IMR-90 (cell line): Measurements from ENCODE around the gene NR2F2. TPM values are rescaled to one million over a fixed set of nuclear protein-coding genes. Genes with fewer than 3 reads are reported as not detected.

ENCODE experiments used
- ATAC-seq: fragments of 200-7000 bp; cut with Tn5 transposase; 2 replicates; pipeline ENCODE4 v1.9.1; 2020; ENCODE audit warnings: low read depth, mild to moderate bottlenecking, moderate library complexity
- BruUV-seq: library from RNA; stranded (reverse); fragments of 400-500 nt; replicated peaks from 2 replicates; lab custom pipeline; 2021; lab: Mats Ljungman, UMichigan
- CTCF ChIA-PET: fragments of 300-600 bp; formaldehyde crosslinking; extraction: SDS; loops from one replicate; lab custom pipeline; 2021; ENCODE audit warnings: antibody characterized with exemption; lab: Yijun Ruan, JAX
- POLR2A ChIA-PET: fragments of 300-600 bp; sonication (Branson Sonifier 250); formaldehyde crosslinking; loops from one replicate; lab custom pipeline; 2022; ENCODE audit warnings: antibody characterized with exemption; ENCODE audit not compliant: unreplicated experiment; lab: Charles Lee
- DNase-seq: peaks from one replicate; pipeline ENCODE4 v3.0.0; 2013
- H2AFZ ChIP-seq: replicated peaks from 2 replicates; pipeline ENCODE3; 2013; ENCODE audit warnings: low read length, mild to moderate bottlenecking; ENCODE audit not compliant: poor library complexity
- H2AK5ac ChIP-seq: 2 replicates; pipeline ENCODE4 v1.6.1; 2013; ENCODE audit warnings: low read depth, low read length, inconsistent platforms
- H2AK9ac ChIP-seq: replicated peaks from 2 replicates; pipeline ENCODE3; 2013; ENCODE audit warnings: mild to moderate bottlenecking, low read depth, low read length, moderate library complexity; ENCODE audit not compliant: poor library complexity
- H2BK120ac ChIP-seq: 2 replicates; pipeline ENCODE4 v1.6.1; 2013; ENCODE audit warnings: low read depth, low read length, inconsistent platforms
- H2BK15ac ChIP-seq: 3 replicates; pipeline ENCODE4 v1.6.1; 2013; ENCODE audit warnings: low read depth, low read length, inconsistent platforms
- H2BK20ac ChIP-seq: 2 replicates; pipeline ENCODE4 v1.6.1; 2013; ENCODE audit warnings: low read depth, mild to moderate bottlenecking, inconsistent platforms, low read length, moderate library complexity
- H2BK5ac ChIP-seq: 2 replicates; pipeline ENCODE4 v1.6.1; 2013; ENCODE audit warnings: mild to moderate bottlenecking, low read depth, low read length, inconsistent platforms; ENCODE audit not compliant: poor library complexity, severe bottlenecking
- H3K14ac ChIP-seq: replicated peaks from 2 replicates; pipeline ENCODE4 v1.6.1; 2013; ENCODE audit warnings: low read depth, low read length, inconsistent platforms
- H3K18ac ChIP-seq: 2 replicates; pipeline ENCODE4 v1.6.1; 2013; ENCODE audit warnings: low read depth, low read length, control low read depth
- H3K23ac ChIP-seq: 2 replicates; pipeline ENCODE4 v1.6.1; 2013; ENCODE audit warnings: low read depth, low read length, inconsistent platforms
- H3K27ac ChIP-seq: 2 replicates; pipeline ENCODE4 v1.5.1; 2013; ENCODE audit warnings: mild to moderate bottlenecking, control low read depth, low read length; ENCODE audit not compliant: insufficient read depth
- H3K27me3 ChIP-seq: 2 replicates; pipeline ENCODE4 v1.6.1; 2013; ENCODE audit warnings: low read length; ENCODE audit not compliant: control insufficient read depth, insufficient read depth
- H3K36me3 ChIP-seq: 2 replicates; pipeline ENCODE4 v1.6.1; 2013; ENCODE audit warnings: low read length, mixed read lengths; ENCODE audit not compliant: control insufficient read depth, insufficient read depth
- H3K4ac ChIP-seq: 2 replicates; pipeline ENCODE4 v1.6.1; 2013; ENCODE audit warnings: low read depth, low read length, inconsistent platforms
- H3K4me1 ChIP-seq: 2 replicates; pipeline ENCODE4 v1.6.1; 2013; ENCODE audit warnings: low read length, mixed read lengths; ENCODE audit not compliant: control insufficient read depth, insufficient read depth
- H3K4me2 ChIP-seq: 2 replicates; pipeline ENCODE4 v1.6.1; 2013; ENCODE audit warnings: low read depth, mild to moderate bottlenecking, control low read depth, low read length, moderate library complexity
- H3K4me3 ChIP-seq: 2 replicates; pipeline ENCODE4 v1.5.1; 2013; ENCODE audit warnings: low read depth, mild to moderate bottlenecking, control low read depth, low read length, moderate library complexity; ENCODE audit not compliant: insufficient read depth
- H3K56ac ChIP-seq: 2 replicates; pipeline ENCODE4 v1.6.1; 2013; ENCODE audit warnings: low read length, inconsistent platforms; ENCODE audit not compliant: insufficient read depth; ENCODE audit errors: extremely low read depth
- H3K79me1 ChIP-seq, 2 experiments: 2 replicates each; pipeline ENCODE4 v1.6.1; 2013; ENCODE audit warnings: low read length in 2 of 2, inconsistent platforms in 1 of 2, low read depth in 1 of 2
- H3K9ac ChIP-seq: 2 replicates; pipeline ENCODE4 v1.6.1; 2013; ENCODE audit warnings: low read depth, low read length, control low read depth
- H3K9me1 ChIP-seq: 2 replicates; pipeline ENCODE4 v1.6.1; 2013; ENCODE audit warnings: low read length, inconsistent platforms; ENCODE audit not compliant: insufficient read depth
- H3K9me3 ChIP-seq: 2 replicates; pipeline ENCODE4 v1.6.1; 2013; ENCODE audit warnings: low read length; ENCODE audit not compliant: control insufficient read depth, insufficient read depth
- H4K20me1 ChIP-seq: 2 replicates; pipeline ENCODE4 v1.6.1; 2013; ENCODE audit warnings: low read length, inconsistent platforms; ENCODE audit not compliant: insufficient read depth
- H4K5ac ChIP-seq: 2 replicates; pipeline ENCODE4 v1.6.1; 2013; ENCODE audit warnings: mild to moderate bottlenecking, low read depth, low read length, control low read depth
- H4K8ac ChIP-seq, 2 experiments: 2 replicates each; pipeline ENCODE4 v1.6.1; 2013; ENCODE audit warnings: low read depth in 2 of 2, low read length in 2 of 2, control low read depth in 1 of 2, inconsistent platforms in 1 of 2
- H4K91ac ChIP-seq: 2 replicates; pipeline ENCODE4 v1.6.1; 2013; ENCODE audit warnings: low read depth, low read length, inconsistent platforms; ENCODE audit not compliant: insufficient read depth
- BHLHE40 ChIP-seq: fragments of 150-350 bp; IDR thresholded peaks from 2 replicates; pipeline ENCODE4 v1.6.1; 2016; ENCODE audit warnings: mild to moderate bottlenecking, low read depth, low read length
- CEBPB ChIP-seq: IDR thresholded peaks from 2 replicates; pipeline ENCODE4 v1.6.1; 2012; ENCODE audit warnings: low read depth, low read length, improper control_type of control experiment
- CHD1 ChIP-seq: IDR thresholded peaks from 2 replicates; pipeline ENCODE4 v1.6.1; 2012; ENCODE audit warnings: low read depth, low read length, improper control_type of control experiment
- CTCF ChIP-seq: conservative IDR thresholded peaks from 2 replicates; pipeline ENCODE4 v1.5.1; 2012; ENCODE audit warnings: mild to moderate bottlenecking, low read depth, low read length, improper control_type of control experiment
- FOS ChIP-seq: fragments of 150-350 bp; IDR thresholded peaks from 2 replicates; pipeline ENCODE4 v1.6.1; 2016; ENCODE audit warnings: low read depth, low read length
- MAFK ChIP-seq: IDR thresholded peaks from 2 replicates; pipeline ENCODE4 v1.6.1; 2012; ENCODE audit warnings: low read depth, low read length, improper control_type of control experiment
- RAD21 ChIP-seq: IDR thresholded peaks from 2 replicates; pipeline ENCODE4 v1.6.1; 2012; ENCODE audit warnings: low read length, improper control_type of control experiment
- RFX5 ChIP-seq: IDR thresholded peaks from 2 replicates; pipeline ENCODE4 v1.8.0; 2012; ENCODE audit warnings: low read depth, mild to moderate bottlenecking, low read length, moderate library complexity
- SMC3 ChIP-seq: fragments of 150-350 bp; IDR thresholded peaks from 2 replicates; pipeline ENCODE4 v1.6.1; 2016; ENCODE audit warnings: low read depth, mild to moderate bottlenecking, antibody characterized with exemption, low read length, moderate library complexity
- dilution Hi-C: fragments of 300-500 bp; cut with HindIII; formaldehyde crosslinking; loops from one replicate; pipeline ENCODE4 v1.14.3; 2018; ENCODE audit warnings: low sequenced_read_pairs; ENCODE audit not compliant: unreplicated experiment
- in situ Hi-C: fragments of 300-500 bp; cut with MboI; formaldehyde crosslinking; loops from 3 replicates; pipeline ENCODE4 v1.14.3; 2019; ENCODE audit warnings: low sequenced_read_pairs, inconsistent platforms, mixed read lengths
- intact Hi-C: fragments of 100-400 bp; cut with micrococcal nuclease; formaldehyde crosslinking; loops from 2 replicates; pipeline ENCODE4 v1.10.0; 2022
- polyA plus RNA-seq, 3 experiments: library from polyadenylated mRNA; depleted of rRNA; stranded (reverse); fragments of >200 nt; gene quantifications; 2 replicates each; pipeline ENCODE4 v1.2.3, GENCODE V29; 2012; ENCODE audit warnings: low replicate concordance in 1 of 3
- total RNA-seq: library from RNA; depleted of rRNA; stranded (reverse); fragments of >200 nt; gene quantifications from 2 replicates; pipeline ENCODE4 v1.2.3, GENCODE V29; 2012

The NR2F2 gene
- total and polyA plus RNA-seq, 2 of the 4 experiments (the other 2 are of a cell fraction) = 20.3 to 161 TPM

GRCh38 chr15:96314518-96314917 is 16.0 kb upstream of the NR2F2 start:
- Histone ChIP-seq H2AFZ (no peak overlapping the region), H3K27ac (no peak overlapping the region), H3K4me1 (no peaks in the 10 kb centered on the region), H3K4me3 (no peak overlapping the region), H3K9me1 (no peaks in the 10 kb centered on the region), H2AK5ac (no peak overlapping the region), H2BK120ac (no peak overlapping the region), H3K14ac (no peak overlapping the region), H4K8ac (no peak overlapping the region), H3K56ac (no peak overlapping the region), H4K20me1 (no peaks in the 10 kb centered on the region), H2BK20ac (no peak overlapping the region), H2BK15ac (no peak overlapping the region), H4K91ac (no peak overlapping the region), H3K79me1 (peaks cover 0 to 3% of the 10 kb centered on the region in 2 experiments; a peak in 1 of 4 replicates), H3K4ac (no peak overlapping the region), H3K18ac (no peak overlapping the region), H3K36me3 (no peaks in the 10 kb centered on the region), H3K4me2 (no peak overlapping the region), H4K5ac (no peak overlapping the region), H3K9me3 (no peaks in the 10 kb centered on the region), H3K27me3 (no peaks in the 10 kb centered on the region), H3K9ac (no peak overlapping the region), H2BK5ac (no peak overlapping the region), H3K23ac (no peak overlapping the region), H2AK9ac (no peak overlapping the region)
- CTCF ChIA-PET = no interaction called here
- POLR2A ChIA-PET = no interaction called here
- dilution Hi-C loops (no loop called here), in situ Hi-C loops (no loop called here), intact Hi-C loops (no loop called here)
- TF ChIP-seq BHLHE40 (no peak), SMC3 (no peak), FOS (no peak), CTCF (no peak), MAFK (no peak), CEBPB (no peak), RFX5 (no peak), CHD1 (no peak), RAD21 (no peak)
- no peak for DNase-seq
- BruUV-seq = no TSS peak
- ATAC-seq = no peak
